GM21515 (cell line): ENCODE data around the gene UBLCP1.
A peak's percentile ranks its signal among the peaks of the same experiment; 100 is the strongest.
"Not testable (repeated sequence)": the region's sequence is repeated elsewhere in the genome, so short reads cannot be mapped to it uniquely, and the experiment has no call there.

ENCODE experiments used
- ATAC-seq: cut with Tn5 transposase; IDR thresholded peaks from one replicate; pipeline ENCODE4 v1.9.1; 2021; ENCODE audit not compliant: unreplicated experiment

UBLCP1 gene, protein sequence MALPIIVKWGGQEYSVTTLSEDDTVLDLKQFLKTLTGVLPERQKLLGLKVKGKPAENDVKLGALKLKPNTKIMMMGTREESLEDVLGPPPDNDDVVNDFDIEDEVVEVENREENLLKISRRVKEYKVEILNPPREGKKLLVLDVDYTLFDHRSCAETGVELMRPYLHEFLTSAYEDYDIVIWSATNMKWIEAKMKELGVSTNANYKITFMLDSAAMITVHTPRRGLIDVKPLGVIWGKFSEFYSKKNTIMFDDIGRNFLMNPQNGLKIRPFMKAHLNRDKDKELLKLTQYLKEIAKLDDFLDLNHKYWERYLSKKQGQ

DNA sequence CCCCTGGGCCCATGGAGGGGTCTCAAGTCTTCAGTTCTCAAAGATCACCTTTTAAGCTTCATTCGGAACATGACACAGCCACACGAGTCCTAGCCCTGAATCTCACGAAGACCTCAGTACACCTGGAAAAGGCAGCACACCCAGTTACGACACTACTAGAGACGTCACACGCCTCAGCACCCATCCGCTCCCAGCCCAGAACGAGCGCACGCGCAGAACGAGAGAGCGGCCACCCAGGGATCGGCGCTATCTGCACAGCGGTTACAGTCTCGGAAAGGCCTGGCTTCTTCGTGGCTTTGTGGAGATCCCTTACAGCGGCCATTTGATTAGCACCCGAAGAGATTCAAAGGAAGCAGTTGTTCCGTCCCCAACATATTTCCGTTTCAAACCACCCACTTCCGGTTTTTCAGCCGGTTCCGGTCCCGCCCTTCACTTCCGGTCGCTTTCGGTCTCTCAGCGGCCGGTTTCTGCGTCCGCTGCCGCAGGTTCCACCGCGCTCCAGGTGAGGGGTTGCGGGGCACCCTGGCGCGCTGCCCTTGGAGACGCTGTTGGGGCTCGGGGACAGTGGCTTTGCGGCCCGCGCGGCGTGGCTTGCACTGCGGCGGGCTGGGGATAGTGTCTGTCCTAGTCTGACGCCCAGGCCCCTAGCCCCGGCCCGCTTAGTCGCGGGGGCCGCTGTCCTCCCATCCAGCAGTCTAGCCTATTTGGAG, at the start of gene UBLCP1:
TSS of gene UBLCP1 (plus strand) at position 432 of the 710 bp plus-strand sequence. CDS start 5,626 bp downstream, outside the sequence.
- ATAC-seq: peak; percentile 93

DNA sequence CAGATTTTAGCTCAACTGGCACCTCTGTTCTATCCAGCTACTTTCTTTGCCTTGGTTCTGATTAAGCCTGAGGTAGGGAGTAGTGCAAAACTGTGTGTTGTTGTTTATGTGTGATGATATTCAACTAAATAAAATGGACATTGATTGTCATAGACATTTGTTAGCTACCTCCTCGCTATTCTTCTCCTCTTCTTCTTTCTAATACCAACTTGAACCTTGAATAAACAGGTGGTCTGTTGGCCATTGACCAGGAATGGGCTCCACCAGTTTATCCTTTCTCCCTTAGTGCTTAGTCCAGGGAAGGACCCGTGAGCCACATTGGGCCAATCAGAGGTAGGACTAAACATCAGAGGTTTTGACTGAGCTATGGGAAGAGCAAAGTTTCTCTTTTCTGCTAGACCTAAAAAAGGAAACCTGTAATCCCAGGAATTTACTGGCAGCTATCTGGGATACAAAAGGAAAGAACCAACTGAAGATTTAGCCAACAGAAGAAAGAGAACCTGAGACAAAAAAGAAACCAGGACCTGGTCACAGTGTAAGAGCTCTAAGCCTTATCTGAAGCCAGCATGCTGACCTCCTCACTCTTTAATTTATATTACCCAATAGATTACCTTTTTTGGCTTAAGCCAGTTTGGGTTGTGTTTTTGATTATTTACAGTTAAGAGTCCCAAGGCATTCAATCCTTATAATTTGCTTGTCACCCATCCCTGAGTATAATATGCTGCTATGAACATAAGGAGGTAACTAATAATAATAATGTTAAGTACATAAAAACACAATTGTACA, 48.4 kb upstream of the UBLCP1 start:
- ATAC-seq: no peak

DNA sequence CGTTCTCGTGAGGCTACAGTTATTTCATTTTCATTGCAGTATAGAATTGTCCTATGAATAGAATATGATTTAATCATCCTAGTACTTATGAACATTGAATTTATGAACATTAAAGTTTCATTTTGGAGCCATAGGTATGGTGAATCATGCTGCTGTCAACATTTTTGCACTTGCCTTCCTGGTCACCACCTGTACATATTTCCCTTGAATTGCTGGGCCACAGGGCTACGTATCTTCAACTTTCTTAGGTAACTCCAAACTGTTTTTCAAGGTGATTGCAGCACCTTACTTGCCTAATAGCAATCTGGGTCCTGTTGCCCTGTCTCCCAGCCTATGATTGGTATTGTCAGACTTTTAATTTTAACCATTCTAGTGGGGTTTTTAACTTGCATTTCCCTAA, 47.2 kb upstream of the UBLCP1 start:
- no peak for ATAC-seq

DNA sequence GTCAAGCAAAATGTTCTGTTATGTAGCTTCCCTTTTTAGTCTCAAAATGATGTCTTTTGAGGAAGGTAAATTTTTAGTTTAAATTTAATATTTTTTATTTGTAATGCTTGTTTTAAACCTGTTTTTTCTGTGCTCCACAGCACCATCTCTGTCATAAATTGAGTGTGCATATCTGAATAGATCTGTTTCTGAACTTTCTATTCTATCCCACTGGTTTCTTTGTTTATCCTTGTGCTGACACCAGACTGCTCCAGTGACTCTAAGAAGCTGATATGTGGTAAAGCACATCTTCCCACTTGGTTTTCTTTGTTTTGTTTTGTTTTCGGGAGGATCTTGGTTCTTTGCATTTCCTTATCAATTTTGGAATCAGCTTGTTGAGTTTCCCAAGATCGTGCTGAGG, 46.6 kb upstream of the UBLCP1 start:
- no peak for ATAC-seq

DNA sequence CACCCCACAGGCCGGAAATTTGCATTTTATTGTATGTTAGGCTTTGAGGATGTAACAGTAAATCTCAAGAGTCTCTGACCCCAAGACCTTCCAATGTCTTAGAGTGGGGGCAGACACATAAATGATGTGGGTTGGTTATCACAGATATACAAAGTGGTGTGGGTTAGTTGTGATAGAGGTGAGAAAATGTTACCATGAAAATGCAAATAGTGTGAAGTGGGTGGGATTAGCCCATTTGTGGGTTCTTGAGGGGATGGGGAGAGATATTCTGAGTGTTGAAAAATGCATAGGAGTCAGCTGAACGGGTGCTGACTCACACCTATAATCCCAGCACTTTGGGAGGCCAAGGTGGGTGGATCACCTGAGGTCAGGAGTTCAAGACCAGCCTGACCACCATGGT, 45.9 kb upstream of the UBLCP1 start:
- no peak for ATAC-seq

DNA sequence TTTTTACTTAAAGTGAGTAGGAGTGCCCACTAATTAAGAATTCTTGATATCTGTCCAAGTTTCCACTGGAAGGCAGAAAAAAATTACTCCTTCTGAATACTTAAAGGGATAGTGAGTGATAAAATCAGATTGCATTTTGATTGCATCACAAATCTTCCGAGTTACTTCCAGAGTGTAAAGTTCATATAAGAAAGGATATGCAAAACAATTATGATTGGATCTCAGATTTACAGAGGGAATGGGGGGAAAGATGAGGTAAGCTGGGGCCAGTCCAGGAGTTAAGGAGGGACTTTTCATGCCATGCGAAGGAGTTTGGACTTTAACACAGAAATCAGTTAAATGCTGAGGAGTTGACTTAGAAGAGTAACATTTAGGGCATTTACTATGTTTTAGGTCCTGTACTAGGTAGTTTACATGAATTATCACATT, 44.5 kb upstream of the UBLCP1 start:
- no peak for ATAC-seq

DNA sequence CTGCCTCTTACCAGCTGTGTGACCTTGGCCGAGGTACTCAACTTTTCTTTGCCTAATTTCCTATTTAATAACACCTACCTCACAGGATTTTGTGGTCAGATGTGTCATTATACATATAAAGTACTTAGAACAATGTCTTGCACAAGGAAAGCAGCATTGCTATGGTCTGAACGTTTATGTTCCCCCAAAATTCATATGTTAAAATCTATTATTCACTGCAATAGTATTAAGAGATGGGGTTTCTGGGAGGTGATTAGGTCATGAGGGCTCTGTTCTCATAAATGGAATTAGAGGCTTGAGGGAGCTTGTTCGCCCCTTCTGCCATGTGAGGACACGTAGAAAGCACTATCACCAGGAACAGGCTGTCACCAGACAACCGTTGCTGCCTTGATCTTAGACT, 42.9 kb upstream of the UBLCP1 start:
- no peak for ATAC-seq

DNA sequence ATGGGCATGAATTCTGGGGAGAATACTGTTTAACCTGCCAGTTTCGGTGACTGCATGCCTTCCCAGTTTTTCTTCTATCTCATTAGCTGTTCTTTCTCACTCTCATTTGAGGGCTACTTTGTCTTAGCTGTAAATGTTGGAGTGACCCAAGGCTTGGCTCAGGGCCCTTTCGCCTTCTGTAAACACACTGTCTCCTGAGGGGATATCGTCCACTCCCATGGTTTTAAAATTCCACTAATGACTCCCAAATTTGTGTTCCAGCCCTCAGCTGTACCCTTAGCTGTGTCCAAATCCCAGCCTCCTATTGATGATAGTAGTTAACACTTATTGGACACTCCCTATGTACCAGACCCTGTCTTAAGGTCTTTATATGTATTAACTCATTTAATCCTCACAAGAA, 39.6 kb upstream of the UBLCP1 start:
- no peak for ATAC-seq

DNA sequence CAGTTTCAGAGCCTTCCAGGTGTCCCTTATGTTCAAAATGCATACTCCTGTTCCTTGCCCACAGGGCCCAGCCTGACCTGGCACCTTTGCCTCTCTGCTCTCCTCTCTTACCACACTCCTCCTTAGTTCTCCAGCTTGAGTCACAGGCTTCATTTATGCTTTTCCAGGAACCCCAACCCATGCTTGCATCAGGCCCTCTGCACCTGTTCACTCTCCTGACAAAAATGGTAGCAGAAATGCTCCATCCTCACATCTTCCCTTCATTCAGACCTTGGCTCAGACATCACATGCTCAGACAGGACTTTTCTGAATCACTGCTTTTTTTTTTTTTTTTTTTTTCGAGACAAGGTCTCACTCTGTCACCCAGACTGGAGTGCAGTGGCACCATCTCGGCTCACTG, 38.6 kb upstream of the UBLCP1 start:
- ATAC-seq: no peak

DNA sequence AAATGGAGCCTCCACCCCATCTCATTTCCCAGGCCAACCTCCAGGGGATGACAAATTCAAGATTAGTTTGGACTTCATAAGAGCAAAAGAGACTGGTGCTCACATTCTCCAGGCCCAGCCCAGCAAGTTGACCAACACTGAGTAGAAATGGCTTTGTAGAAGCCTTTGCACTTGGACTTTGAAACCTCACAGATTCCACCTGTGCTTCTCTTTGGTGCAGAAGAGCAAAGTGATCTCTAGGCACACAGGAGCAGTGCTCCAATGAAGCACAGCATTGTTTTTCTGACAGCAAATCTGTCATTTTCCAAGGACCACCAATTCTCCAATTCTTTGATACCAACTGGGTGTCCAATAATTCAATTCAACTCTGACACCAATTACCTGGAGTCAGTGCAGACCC, 36.6 kb upstream of the UBLCP1 start:
- ATAC-seq: no peak

DNA sequence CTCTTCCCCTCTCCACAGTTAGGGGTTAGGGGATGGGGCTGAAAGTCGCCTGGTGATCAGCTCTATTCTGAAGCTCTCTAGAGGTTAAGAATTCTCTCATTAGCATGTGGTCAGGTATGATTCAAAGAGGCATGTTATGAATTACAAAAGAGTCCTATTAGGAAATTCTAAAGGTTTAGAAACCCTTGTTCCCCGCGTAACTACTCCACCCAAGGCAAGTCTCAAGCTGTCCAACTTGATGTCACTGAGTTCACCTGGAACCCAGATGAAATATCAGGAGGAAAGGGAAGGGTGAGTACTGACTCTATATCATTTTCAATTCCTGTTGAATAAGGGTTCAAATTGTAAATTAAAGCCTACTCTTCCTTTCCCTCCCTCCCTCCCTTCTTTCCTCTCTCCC, 35.6 kb upstream of the UBLCP1 start:
- no peak for ATAC-seq

DNA sequence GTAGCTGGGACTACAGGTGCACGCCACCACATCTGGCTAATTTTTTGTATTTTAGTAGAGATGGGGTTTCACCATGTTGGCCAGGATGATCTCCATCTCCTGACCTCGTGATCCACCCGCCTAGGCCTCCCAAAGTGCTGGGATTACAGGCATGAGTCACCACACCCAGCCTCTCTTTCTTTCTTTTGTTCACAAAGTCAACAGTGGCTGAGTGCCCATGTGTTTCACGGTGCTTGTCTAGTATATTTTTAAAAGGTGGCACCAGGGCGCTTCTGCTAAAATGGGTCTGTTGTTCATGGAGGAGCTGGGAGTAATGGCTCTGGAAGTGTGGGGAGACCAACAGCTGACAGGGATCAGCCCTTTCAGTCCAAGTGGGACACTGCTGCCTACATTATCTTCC, 35.0 kb upstream of the UBLCP1 start:
- not testable (repeated sequence) for ATAC-seq

DNA sequence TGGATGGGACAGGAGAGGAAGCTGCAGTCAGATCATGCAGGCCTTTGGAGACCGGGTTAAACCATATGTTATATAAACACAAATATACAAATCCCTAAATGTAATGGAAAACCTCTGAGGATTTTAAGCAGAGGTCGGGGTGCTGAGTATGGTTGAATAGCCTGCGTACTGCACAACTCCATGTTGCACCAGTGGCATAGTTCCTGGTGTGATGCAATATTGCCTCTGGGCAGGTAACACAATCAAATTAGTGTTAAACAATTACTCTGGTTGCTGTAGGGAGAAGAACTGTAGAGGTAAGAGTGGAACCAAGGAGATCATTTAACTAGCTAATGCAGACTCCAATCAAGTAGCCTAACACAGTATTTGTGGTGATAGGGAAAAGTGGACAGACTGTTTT, 32.4 kb upstream of the UBLCP1 start:
- ATAC-seq: no peak

DNA sequence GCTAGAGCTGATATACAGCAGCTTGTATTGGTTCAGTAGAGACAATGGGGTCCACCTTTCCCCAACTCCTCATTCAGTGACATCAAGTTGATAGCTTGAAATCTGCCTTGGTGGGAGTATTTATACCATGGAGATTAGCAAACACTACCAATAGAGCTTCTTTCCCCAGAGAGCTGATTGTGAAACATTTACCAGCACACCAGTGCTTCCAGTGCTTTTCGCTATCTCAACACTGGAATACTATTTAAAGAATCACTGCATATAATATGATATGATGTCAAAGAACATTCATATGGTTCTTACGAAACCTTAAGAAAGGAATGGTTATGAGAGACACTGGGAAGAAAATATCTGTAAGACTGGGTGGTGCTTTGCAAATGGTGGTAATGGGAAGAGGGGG, 31.9 kb upstream of the UBLCP1 start:
- no peak for ATAC-seq

DNA sequence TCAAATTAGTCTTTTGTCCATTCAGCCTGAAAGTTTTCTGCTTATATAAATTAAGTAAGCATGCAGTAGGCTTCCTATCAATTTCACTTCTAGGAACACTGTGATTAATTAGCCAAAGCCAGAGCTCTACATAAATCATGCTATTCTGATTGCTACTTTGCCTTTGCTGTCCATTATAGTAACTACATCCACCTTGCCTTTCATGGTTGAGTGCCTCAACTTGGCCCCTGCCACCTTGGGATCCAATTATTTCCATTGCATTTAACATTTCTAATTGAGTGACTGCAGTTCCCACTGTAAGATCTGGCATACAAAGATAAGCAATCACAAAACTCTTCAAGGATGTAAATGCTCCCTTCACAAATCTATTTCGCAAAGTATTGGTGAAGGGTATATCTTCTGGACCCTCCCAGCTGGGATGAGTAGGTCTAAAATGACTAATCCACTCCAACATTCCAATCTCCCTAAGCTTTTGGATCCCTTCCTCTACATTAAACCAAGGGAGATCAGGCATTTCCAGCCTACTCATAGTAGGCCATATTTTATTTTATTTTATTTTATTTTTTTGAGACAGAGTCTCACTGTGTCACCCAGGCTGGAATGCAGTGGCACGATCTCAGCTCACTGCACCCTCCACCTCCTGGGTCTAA, 27.1 kb upstream of the UBLCP1 start:
- not testable (repeated sequence) for ATAC-seq

DNA sequence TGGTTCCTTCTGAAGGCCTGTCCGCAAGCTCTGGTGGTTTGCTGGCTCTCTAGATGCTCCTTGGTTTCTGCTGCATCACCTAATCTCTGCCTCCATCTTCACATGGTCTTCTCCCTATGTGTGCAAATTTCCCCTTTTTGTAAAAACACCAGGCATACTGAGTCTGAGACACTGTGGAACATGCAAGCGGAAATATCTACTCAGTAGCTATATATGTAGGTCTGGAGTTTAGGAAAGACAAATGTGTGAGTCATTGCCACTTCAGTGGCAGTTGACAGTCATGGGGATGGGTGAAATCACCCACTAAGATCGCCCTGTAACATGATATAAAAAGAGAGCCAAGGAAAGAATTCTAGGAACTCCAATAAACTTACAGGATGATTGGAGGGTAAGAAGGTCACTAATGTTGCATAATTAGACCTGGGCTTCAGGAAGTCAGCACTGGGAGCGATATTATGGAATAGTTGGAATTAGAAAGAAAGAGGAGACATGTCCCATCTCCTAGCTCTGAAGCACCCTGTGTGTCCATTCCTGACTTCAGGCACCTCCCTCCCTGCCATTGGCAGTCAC, 22.7 kb upstream of the UBLCP1 start:
- no peak for ATAC-seq

DNA sequence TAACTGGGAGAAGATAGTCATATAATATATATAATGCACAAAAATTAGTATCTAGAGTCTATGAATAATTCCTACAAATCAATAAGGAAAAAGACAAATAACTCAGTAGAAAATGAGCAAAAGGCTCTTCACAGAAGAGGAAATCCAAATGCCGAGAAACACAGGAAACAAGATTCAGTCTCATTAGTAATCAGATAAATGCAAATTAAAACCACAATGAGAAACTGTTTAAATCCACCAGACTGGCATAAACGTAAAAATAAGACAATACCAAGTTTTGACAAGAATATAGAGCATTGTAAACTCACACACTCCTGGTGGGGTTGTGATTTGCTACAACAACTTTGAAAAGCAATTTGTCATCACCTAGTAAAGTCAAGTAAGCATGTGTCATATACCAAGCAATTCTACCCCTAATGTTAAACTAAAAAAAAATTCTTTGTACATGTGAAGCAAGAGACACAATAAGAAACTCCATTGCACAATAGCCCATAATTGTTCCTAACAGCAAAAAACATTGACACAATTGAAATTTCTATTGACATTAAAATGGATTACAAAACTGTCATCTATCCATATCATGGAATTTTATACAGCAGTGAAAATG, 21.0 kb upstream of the UBLCP1 start:
- no peak for ATAC-seq

DNA sequence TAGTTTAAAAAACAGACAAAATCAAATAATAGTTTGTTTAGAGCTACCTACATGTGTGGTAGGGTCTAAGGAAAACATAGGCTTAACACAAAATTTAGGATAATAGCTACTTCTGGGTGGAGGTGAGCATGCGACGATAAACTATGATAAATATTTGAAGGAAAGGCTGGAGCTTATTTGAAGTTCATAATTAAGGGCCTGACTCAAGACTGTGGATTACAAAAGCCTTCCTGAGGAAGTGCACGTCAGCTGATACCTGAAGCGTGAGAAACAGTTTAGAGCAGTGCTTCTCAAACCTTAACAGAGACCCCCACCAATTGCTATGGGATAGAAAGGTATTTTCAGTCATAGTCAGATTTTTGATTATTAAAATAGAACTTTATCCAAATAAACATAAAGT, 20.4 kb upstream of the UBLCP1 start:
- no peak for ATAC-seq

DNA sequence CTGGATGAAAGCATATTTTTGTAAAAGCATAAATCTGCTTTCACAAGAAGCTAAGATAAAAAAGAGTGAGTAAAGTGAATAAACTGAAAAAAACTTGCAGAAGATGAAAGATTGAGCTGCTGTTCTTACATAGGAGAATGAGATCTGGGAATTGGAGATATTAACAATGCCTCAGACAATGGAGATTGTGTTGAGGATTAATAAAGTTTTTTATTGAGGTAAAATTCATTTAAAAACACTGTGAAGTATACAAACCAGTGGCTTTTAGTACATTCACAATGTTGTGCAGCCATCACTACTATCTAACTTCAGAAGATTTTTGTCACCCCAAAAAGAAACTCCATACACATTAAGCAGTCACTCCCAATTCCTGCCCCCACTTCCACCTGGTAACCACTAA, 19.7 kb upstream of the UBLCP1 start:
- no peak for ATAC-seq

DNA sequence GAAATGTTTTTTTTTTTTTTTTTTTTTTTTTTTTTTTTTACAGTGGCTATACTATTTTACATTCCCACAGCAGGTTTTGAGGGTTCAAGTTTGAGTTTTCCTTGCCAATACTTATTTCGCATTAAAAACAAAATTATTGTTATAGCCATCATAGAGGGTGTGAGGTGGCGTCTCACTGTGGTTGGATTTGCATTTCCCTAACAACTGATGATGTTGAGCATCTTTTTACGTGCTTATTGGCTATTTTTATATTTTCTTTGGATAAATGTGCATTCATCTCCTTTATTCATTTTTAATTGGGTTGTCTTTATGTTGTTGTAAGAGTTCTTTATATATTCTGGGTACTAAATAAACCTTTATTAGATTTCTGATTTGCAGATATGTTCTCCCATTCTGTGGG, 18.9 kb upstream of the UBLCP1 start:
- ATAC-seq: no peak

DNA sequence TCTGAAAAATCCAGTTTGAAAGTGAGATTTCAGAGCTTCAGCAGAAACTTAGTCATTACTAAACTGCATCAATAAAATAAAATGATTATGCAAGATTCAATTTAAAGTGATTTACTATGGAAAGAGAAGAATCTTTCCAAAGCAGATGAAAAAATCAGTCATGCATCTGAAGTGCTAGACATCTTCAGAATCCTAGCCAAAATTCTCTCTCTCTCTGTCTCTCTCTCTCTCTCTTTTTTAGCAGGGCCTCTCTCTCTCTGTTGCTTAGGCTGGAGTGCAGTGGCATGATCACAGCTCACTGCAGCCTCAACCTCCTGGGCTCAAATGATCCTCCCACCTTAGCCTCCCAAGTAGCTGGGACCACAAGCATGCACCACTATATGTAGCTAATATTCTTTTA, 18.2 kb upstream of the UBLCP1 start:
- no peak for ATAC-seq
